GM12872 (cell line): Measurements from ENCODE around the gene ZDHHC13.

ENCODE experiments used
- TF ChIP-seq, protein P1 (sequence below): IDR thresholded peaks from 3 replicates; pipeline ENCODE4 v1.5.1; 2011; ENCODE audit warnings: low read depth, mild to moderate bottlenecking, low read length, moderate library complexity; ENCODE audit not compliant: insufficient read depth

ZDHHC13 gene

DNA sequence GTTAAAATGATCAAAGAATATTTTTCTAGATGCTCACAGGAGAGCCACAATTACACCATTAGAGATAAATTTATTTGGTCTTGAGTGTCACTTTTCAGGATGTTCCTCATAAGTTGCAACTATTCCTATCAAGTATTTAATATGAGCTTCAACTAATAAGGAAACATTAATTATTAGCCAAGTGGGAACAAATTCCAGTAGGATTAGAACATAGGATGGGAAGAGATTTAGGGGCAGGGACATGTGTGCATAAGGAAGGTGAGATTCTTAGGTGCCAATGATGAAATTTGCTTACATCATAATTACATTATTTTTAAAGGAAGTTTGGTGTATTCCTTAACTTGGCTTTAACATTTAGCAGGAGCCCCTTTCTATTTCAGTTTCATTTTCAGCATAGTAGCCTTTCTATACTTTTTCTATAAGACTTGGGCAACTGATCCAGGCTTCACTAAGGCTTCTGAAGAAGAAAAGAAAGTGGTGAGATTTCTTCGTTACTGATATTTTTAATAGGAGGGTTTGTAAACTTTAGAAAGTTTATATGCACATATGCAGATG, 46.1 kb downstream of the ZDHHC13 start:
- TF ChIP-seq, protein P1, sequence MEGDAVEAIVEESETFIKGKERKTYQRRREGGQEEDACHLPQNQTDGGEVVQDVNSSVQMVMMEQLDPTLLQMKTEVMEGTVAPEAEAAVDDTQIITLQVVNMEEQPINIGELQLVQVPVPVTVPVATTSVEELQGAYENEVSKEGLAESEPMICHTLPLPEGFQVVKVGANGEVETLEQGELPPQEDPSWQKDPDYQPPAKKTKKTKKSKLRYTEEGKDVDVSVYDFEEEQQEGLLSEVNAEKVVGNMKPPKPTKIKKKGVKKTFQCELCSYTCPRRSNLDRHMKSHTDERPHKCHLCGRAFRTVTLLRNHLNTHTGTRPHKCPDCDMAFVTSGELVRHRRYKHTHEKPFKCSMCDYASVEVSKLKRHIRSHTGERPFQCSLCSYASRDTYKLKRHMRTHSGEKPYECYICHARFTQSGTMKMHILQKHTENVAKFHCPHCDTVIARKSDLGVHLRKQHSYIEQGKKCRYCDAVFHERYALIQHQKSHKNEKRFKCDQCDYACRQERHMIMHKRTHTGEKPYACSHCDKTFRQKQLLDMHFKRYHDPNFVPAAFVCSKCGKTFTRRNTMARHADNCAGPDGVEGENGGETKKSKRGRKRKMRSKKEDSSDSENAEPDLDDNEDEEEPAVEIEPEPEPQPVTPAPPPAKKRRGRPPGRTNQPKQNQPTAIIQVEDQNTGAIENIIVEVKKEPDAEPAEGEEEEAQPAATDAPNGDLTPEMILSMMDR: no peak

DNA sequence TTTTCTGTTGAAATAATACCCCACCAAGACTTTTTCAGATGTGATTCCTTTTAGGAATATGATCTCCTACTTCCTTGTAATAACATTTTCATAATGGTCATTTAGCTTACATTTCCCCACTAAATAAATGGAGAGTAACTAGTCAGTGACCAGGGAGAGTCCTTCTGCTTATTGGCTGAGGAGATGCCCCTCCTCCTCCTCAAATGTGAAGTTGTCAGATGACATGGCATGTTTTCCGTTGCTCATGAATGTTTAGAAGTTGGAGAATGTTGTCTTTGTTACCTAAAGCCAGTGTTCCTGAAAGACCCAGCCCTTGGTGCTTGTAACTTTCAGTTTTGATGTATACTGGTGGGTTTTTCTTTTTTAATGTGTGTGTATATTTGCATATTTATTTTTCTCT, 46.6 kb downstream of the ZDHHC13 start:
- TF ChIP-seq, protein P1: no peak

DNA sequence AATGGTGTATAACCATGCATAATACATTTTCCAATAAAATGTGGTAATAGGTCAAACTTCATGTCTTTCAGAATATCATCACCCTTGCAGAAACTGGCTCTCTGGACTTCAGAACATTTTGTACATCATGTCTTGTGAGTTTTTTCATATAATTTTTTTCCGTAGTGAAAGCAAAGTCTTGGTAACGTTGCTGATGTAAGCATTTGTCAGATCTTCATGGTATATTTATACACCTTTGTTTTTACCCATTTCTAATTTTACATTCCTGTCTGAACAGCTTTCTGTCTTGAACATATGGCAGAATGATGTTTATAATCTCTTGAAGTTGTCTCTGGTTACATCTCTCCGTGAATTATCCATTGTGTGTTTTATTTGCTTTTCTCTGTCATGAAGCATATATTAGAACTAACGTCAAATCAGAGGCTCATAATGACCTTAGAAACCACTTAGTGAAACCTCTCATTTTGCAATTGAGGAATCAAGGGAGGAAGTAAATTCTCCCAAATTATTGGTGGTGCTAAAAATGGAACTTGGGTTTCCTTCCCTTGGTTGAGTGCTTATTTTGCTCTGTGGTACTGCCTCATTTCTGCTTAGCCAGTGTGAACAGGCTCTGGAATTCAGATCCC, 47.4 kb downstream of the ZDHHC13 start:
- TF ChIP-seq, protein P1: no peak

DNA sequence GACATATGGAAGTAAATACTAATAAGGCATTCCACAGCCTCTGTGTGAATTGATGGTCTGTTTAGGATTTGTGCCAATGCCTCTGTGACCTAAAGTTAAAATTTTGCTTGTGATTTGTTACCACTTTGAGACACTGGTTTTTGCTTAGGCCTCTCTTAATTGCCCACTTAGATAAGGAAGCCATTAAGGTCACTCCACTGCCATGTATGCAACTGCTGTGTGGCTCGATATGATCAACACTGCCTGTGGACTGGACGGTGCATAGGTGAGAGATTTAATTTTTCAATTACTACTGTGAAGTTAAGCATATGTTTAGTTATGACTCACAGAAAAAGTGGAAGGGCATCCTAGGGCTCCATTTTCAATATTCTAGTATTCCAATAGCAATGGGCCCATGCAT, 47.9 kb downstream of the ZDHHC13 start:
- TF ChIP-seq, protein P1: no peak

DNA sequence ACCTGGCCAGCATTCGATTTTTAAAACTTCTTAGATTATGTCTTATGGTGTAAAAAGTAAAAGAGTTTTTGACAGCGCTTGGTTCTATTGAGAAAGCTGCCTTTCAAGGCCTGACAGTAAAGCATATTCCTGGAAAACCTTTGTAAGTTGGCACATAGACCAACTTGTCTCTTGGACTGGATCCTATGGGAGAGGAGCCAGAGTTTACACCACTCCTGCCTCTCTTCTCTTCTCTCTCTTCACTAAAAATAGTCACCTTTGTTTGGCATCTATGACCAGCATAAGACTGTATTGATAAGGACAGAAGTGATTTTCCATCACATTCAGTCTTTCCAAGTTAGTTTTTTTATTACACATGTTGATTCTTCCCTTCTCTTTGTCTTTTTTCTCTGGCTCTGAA, 51.1 kb downstream of the ZDHHC13 start:
- TF ChIP-seq, protein P1: no peak

DNA sequence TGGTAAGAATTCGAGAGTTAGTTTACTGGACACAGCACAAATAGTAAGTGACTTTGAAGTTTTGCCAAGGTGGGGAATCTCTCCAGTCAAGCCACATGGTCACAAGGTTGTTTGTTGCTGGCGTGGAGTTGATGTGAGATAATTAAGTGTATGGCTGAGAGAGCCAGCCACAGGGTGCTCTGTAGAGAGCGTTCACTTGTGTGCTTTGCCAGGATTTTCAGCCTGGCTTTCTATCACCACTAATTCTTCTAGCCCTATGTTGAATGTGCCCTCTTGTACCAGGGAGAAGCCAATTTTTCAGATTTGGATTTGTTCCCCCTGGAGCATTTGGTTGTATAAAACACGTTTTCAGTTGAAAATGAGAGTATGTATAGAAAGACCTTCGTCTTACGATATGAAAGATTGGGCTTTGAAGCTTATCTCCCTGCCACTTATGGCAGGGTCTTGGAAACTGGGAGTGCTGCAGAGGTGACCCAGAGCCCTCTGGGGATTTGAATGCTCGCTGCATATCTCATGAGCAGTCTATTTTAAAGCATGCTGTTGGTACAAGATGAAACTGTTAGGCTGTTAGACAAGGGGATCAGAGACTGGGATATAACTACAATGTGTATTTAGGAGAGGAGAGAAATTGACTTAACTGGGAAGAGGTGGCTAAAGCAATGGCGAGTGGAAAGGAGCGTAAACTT, 56.2 kb downstream of the ZDHHC13 start:
- TF ChIP-seq, protein P1: no peak

DNA sequence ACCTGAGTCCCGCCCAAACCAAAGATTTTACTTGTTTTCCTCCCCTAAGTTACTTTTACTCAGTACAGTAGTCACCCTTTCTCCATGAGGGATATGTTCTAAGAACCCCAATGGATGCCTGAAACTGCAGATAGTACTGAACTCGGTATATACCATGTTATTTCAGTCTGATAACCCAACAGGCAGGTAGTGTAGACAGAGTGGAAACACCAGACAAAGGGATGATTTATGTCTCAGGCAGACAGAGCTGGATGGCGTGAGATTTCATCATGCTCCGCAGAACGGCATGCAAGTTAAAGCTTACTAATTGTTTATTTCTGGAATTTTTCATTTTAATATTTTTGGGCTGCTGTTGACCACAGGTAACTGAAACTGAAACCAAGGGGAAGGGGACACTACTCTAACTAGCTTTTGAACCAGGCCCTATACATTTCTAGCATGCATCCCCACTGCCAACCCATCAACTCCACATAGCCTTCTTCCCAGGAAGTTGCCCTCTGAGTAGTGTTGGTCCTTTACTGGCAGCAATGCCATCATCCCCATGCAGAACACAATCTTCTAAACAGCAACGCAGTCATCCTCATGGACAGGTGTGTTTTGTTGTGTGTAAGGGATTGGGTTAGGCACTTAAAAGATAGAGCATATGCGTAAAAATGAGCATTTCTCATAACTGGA, 57.1 kb downstream of the ZDHHC13 start:
- TF ChIP-seq, protein P1: no peak
